ENCODE data around the gene AP2B1. TPM values are rescaled to one million over a fixed set of nuclear protein-coding genes. Genes with fewer than 3 reads are reported as not detected.

Gene AP2B1
- total RNA-seq, 2 experiments from 2014 or later: 28.9 to 76.0 TPM

DNA sequence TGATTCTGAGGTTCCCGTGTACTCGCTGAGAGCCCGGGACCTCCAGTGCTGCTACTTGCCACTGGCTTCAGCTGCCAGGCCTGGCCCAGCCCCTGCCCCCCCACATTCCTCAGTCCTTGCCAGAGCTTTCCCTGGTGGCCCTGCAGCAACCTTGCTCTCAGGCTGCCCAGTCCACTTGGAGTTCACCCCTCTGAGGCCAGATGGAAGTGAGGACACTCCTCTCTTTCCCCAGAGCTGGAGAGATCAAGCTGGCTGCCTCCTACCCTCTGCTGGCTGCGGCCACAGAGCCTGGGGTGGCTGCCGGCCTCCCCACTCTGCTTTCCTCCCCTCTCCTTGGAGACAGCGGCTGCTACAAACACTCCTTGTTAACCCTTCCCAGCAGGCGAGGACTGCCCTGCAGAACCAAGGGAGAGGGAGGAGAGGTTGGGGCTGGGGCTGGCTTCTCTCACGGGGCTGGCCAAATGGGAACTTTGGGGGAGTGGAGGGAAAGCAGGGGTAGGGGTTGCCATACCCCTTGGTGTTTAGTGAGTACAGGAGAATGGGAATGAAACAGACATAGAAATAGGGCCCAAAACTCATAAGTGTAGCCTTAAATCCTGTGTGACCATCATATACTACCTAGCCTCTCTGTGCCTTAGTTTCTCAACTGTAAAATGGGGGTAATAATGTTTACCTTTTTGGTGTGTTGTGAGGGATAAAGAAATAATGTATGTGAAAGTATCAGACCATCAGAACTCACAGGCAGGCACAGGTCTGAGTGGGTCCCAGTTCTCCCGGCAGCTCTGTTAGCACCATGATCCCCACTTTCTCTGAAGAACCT, 166.0 kb downstream of the AP2B1 start, which contains the start of gene GAS2L2:
GAS2L2 (minus strand) TSS at position 295 of the 820 bp plus-strand sequence. CDS start 389 bp downstream, outside the sequence.
- no TSS peak for BruUV-seq (replicated peaks)
- H3K79me2 ChIP-seq (ENCODE audit: insufficient read depth, low read depth, low read length): no peaks in the 10 kb centered on the region

DNA sequence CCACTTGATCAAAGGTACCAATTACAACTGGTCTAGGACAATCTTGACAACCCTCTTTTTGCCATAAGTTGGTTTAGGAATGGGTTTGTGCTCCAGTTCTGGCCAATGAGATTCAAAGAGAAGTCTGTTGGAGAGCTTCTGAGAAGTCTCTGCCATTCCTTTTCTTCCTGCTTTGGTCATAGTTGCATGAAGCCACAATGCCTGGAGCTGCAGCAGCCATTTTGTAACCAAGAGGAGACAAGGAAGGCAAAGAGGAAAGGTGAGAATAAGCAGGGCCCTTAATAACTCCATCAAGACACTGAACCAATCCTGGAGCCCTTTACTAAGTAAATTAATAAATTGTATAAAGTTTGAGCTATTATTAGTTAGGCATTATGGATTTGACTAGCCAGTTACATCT, 170.1 kb downstream of the AP2B1 start:
- no peaks in the 10 kb centered on the region for H3K9me3 ChIP-seq (ENCODE audit: low read length)
- H3K4me1 ChIP-seq (ENCODE audit: insufficient read depth, low read length, poor library complexity, severe bottlenecking): no peaks in the 10 kb centered on the region
- CTCF ChIA-PET (ENCODE audit: unreplicated experiment): no interaction called here
- no peaks in the 10 kb centered on the region for H3K36me3 ChIP-seq (ENCODE audit: insufficient read depth, low read length)
- TF ChIP-seq EZH2phosphoT487 (IDR thresholded peaks at IDR 0.05; ENCODE audit: borderline replicate concordance, low read depth, low read length): no peak
- no peaks in the 10 kb centered on the region for H3K9me2 ChIP-seq (ENCODE audit: insufficient read depth, low read length)
- no peak overlapping the region for H3K27ac ChIP-seq (ENCODE audit: low read depth, low read length, poor library complexity, severe bottlenecking)
- H3K4me3 ChIP-seq (ENCODE audit: low read depth, low read length, poor library complexity, severe bottlenecking): no peak overlapping the region
- H2AFZ ChIP-seq (ENCODE audit: low read length): no peak overlapping the region
- intact Hi-C loops (cut with micrococcal nuclease; ENCODE audit: unreplicated experiment): no loop called here
- no peak for DNase-seq (ENCODE audit: low spot score)
- H4K20me1 ChIP-seq (ENCODE audit: insufficient read depth, low read length): no peaks in the 10 kb centered on the region
- H3K79me2 ChIP-seq (ENCODE audit: insufficient read depth, low read depth, low read length): no peaks in the 10 kb centered on the region
- no peak overlapping the region for H3K4me2 ChIP-seq (ENCODE audit: low read length)
- POLR2A ChIA-PET: interaction anchor here (0.6 to 1.4 kb wide), 2 partner anchors 51 to 175 kb away, joined by 3 to 5 read pairs; partner anchors contain the start of gene TAF15
- no TSS peak for BruUV-seq (replicated peaks)

More for the DNA sequence above, 166.0 kb downstream of the AP2B1 start, which contains the start of gene GAS2L2:
- no peaks in the 10 kb centered on the region for H3K9me2 ChIP-seq (ENCODE audit: insufficient read depth, low read length)
- intact Hi-C loops (cut with micrococcal nuclease; ENCODE audit: unreplicated experiment): no loop called here
- no peaks in the 10 kb centered on the region for H3K9me3 ChIP-seq (ENCODE audit: low read length)
- no peak within 1 kb of the TSS for H3K27ac ChIP-seq (ENCODE audit: low read depth, low read length, poor library complexity, severe bottlenecking)
- no peaks in the 10 kb centered on the region for H3K36me3 ChIP-seq (ENCODE audit: insufficient read depth, low read length)
- H4K20me1 ChIP-seq (ENCODE audit: insufficient read depth, low read length): no peaks in the 10 kb centered on the region
- H3K4me3 ChIP-seq (ENCODE audit: low read depth, low read length, poor library complexity, severe bottlenecking): no peak within 1 kb of the TSS
- no peak within 1 kb of the TSS for H3K4me2 ChIP-seq (ENCODE audit: low read length)
- no peak for TF ChIP-seq EZH2phosphoT487 (IDR thresholded peaks at IDR 0.05; ENCODE audit: borderline replicate concordance, low read depth, low read length)
- TF ChIP-seq, protein P1, sequence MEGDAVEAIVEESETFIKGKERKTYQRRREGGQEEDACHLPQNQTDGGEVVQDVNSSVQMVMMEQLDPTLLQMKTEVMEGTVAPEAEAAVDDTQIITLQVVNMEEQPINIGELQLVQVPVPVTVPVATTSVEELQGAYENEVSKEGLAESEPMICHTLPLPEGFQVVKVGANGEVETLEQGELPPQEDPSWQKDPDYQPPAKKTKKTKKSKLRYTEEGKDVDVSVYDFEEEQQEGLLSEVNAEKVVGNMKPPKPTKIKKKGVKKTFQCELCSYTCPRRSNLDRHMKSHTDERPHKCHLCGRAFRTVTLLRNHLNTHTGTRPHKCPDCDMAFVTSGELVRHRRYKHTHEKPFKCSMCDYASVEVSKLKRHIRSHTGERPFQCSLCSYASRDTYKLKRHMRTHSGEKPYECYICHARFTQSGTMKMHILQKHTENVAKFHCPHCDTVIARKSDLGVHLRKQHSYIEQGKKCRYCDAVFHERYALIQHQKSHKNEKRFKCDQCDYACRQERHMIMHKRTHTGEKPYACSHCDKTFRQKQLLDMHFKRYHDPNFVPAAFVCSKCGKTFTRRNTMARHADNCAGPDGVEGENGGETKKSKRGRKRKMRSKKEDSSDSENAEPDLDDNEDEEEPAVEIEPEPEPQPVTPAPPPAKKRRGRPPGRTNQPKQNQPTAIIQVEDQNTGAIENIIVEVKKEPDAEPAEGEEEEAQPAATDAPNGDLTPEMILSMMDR (conservative IDR thresholded peaks at IDR 0.05; ENCODE audit: low read length): no peak
- no peak within 1 kb of the TSS for H2AFZ ChIP-seq (ENCODE audit: low read length)
- POLR2A ChIA-PET: no interaction called here
- no peaks in the 10 kb centered on the region for H3K4me1 ChIP-seq (ENCODE audit: insufficient read depth, low read length, poor library complexity, severe bottlenecking)
- no peak for DNase-seq (ENCODE audit: low spot score)
- CTCF ChIA-PET (ENCODE audit: unreplicated experiment): interaction anchor here (0.6 kb wide), 1 partner anchor 35 kb away, joined by 3 read pairs; no protein-coding TSS in a partner anchor

DNA sequence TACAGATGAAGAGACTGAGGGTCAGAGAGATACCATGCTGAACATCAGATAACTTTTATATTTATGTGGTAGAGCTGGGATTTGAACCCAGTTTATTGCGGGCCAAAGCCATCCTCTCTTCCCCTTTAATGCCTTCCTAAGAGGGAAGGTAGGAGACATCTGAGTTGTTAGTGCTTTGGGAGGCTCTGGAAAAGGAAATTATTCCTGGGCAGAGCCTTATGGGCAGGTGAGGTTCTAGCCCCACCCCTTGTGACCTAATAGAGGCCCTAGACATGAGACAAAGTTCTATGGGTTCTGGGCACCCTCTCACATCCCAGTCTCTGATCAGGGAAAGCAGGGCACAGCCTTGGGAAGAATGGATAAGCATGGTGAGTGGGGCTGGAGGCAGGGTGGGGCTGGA, 173.5 kb downstream of the AP2B1 start, which contains the start of gene C17orf50:
C17orf50 (plus strand) TSS at position 301 of the 400 bp plus-strand sequence; CDS start at position 356, 55 bp downstream.
- intact Hi-C loops (cut with micrococcal nuclease; ENCODE audit: unreplicated experiment): loop anchor here (5.0 kb wide), 1 partner anchor 87 kb away; no protein-coding TSS in a partner anchor
- Histone ChIP-seq H3K27ac (ENCODE audit: low read depth, low read length, poor library complexity, severe bottlenecking) (no peak within 1 kb of the TSS), H3K9me2 (ENCODE audit: insufficient read depth, low read length) (no peaks in the 10 kb centered on the region), H3K4me2 (ENCODE audit: low read length) (no peak within 1 kb of the TSS), H3K4me3 (ENCODE audit: low read depth, low read length, poor library complexity, severe bottlenecking) (no peak within 1 kb of the TSS), H3K9me3 (ENCODE audit: low read length) (no peaks in the 10 kb centered on the region), H3K4me1 (ENCODE audit: insufficient read depth, low read length, poor library complexity, severe bottlenecking) (peaks cover 9% of the 10 kb centered on the region), H2AFZ (ENCODE audit: low read length) (no peak within 1 kb of the TSS), H3K79me2 (ENCODE audit: insufficient read depth, low read depth, low read length) (no peaks in the 10 kb centered on the region), H3K36me3 (ENCODE audit: insufficient read depth, low read length) (no peaks in the 10 kb centered on the region), H4K20me1 (ENCODE audit: insufficient read depth, low read length) (no peaks in the 10 kb centered on the region)
- no TSS peak for BruUV-seq (replicated peaks)
- TF ChIP-seq EZH2phosphoT487 (IDR thresholded peaks at IDR 0.05; ENCODE audit: borderline replicate concordance, low read depth, low read length): no peak
- TF ChIP-seq, protein P1 (conservative IDR thresholded peaks at IDR 0.05; ENCODE audit: low read length): no peak
- ChIA-PET POLR2A (no interaction called here), CTCF (ENCODE audit: unreplicated experiment) (interaction anchor here (0.6 to 1.4 kb wide), 2 partner anchors 48 to 807 kb away, joined by 3 read pairs; no protein-coding TSS in a partner anchor)
- DNase-seq (ENCODE audit: low spot score): no peak
